ENCODE measurements around the gene BMPR1A. TPM values are rescaled to one million over a fixed set of nuclear protein-coding genes. Genes with fewer than 3 reads are reported as not detected.
"Not testable (repeated sequence)": the region's sequence is repeated elsewhere in the genome, so short reads cannot be mapped to it uniquely, and the experiment has no call there.

Gene BMPR1A
- total and polyA plus RNA-seq, 12 donors: 4.4 to 55.9 (median 27.0) TPM

DNA sequence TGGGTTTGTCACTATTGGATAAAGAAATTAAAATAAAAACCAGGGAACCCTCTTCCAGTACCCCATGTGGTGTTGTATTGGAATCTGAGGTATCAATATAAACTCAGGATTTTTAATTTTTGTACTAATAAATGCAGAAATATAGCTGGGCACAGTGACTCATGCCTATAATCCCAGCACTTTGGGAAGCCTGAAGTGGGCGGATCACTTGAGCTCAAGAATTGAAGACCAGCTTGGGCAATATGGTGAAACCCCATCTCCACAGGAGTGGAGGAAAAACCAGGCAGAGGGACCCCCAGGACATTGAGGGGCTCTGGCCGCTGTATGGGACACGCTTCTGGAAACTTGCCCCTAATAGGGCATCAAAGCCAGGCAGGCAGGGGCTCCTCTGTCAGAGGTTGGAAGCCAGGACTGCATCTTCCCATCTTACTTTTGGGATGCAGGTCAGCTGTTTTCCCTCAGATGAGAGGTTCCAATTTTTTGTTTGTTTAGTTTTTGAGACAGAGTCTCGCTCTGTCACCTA, 222.9 kb downstream of the BMPR1A start:
- no peak for TF ChIP-seq POLR2A (IDR thresholded peaks at IDR 0.05)
- TF ChIP-seq, protein P1, sequence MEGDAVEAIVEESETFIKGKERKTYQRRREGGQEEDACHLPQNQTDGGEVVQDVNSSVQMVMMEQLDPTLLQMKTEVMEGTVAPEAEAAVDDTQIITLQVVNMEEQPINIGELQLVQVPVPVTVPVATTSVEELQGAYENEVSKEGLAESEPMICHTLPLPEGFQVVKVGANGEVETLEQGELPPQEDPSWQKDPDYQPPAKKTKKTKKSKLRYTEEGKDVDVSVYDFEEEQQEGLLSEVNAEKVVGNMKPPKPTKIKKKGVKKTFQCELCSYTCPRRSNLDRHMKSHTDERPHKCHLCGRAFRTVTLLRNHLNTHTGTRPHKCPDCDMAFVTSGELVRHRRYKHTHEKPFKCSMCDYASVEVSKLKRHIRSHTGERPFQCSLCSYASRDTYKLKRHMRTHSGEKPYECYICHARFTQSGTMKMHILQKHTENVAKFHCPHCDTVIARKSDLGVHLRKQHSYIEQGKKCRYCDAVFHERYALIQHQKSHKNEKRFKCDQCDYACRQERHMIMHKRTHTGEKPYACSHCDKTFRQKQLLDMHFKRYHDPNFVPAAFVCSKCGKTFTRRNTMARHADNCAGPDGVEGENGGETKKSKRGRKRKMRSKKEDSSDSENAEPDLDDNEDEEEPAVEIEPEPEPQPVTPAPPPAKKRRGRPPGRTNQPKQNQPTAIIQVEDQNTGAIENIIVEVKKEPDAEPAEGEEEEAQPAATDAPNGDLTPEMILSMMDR (IDR thresholded peaks at IDR 0.05): no peak
- no peaks in the 10 kb centered on the region for H3K27me3 ChIP-seq
- no peak overlapping the region for H3K4me3 ChIP-seq
- H3K36me3 ChIP-seq (replicated peaks in 1 of 2): no peaks in the 10 kb centered on the region
- 68 to 97% (median 76%) methylated on average over 4 of the region's 4 CpGs for WGBS, 4 donors
- H3K27ac ChIP-seq: peak overlapping the region in 2 of 5 donors; percentile 63 to 75
- no peaks in the 10 kb centered on the region for H3K9me3 ChIP-seq (replicated peaks in 1 of 3)
- DNase-seq: peak in 1 of 7 donors; percentile 2
- intact Hi-C loops (cut with DNase I): no loop called here
- H3K4me1 ChIP-seq (replicated peaks in 1 of 2): peaks cover 13 to 14% of the 10 kb centered on the region in 2 donors

DNA sequence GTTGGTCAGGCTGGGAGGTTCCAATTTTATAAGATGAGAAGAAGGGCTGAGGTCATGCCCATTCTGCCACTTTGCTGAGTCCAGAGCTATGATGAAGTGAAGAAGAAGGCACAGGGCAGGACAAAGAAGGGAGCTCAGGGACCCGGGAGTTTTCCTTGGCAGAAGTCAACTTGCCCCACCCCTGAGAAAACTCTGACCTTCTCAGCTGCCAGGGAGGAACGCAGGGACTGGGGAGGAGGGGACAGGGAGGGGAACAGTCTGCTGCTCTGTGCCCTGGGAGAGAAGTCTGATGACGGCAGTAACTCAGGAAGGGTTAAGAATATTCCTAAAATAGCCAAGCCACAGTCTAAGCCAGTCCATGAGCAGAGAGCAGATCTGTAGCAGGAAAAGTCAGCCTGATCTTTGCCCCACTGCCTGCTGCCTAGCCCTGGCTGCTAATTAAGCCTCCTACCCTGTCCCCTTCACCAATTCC, 223.6 kb downstream of the BMPR1A start:
- no peaks in the 10 kb centered on the region for H3K27me3 ChIP-seq
- WGBS, 4 donors: 8 to 17% (median 13%) methylated on average over 3 of the region's 3 CpGs
- intact Hi-C loops (cut with DNase I): no loop called here
- no peak overlapping the region for H3K4me3 ChIP-seq
- peak; percentile 54 to 73 (median 61) for DNase-seq
- peak overlapping the region in 4 of 5 donors; percentile 38 to 75 (median 66) for H3K27ac ChIP-seq
- H3K9me3 ChIP-seq (replicated peaks in 1 of 3): no peaks in the 10 kb centered on the region
- TF ChIP-seq POLR2A (IDR thresholded peaks at IDR 0.05): peak in 1 of 2 donors; percentile 39
- TF ChIP-seq, protein P1 (IDR thresholded peaks at IDR 0.05): no peak
- H3K36me3 ChIP-seq (replicated peaks in 1 of 2): no peaks in the 10 kb centered on the region
- peaks cover 13 to 14% of the 10 kb centered on the region in 2 donors for H3K4me1 ChIP-seq (replicated peaks in 1 of 2)

DNA sequence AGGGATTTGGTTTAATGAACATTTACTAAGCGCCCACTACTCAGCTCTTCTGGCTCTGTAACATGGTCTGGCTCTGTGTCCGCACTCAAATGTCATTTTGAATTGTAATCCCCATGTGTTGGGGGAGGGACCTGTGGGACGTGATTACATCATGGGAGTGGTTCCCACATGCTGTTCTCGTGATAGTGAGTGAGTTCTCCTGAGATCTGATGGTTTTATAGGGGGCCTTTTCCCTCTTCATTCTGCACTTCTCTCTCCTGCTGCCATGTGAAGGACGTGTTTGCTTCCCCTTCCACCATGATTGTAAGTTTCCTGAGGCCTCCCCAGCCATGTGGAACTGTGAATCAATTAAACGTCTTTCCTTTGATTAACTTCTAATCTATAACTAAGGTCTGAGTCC, 224.6 kb downstream of the BMPR1A start:
- H3K27me3 ChIP-seq; intact Hi-C loops (cut with DNase I); DNase-seq; H3K4me3 ChIP-seq; H3K36me3 ChIP-seq (replicated peaks in 1 of 2); H3K9me3 ChIP-seq (replicated peaks in 1 of 3): not testable (repeated sequence)
- H3K27ac ChIP-seq: peak overlapping the region in 1 of 5 donors; percentile 75
- peaks cover 13 to 14% of the 10 kb centered on the region in 2 donors for H3K4me1 ChIP-seq (replicated peaks in 1 of 2)
- 77 to 89% (median 84%) methylated on average over 6 of the region's 6 CpGs for WGBS, 4 donors

DNA sequence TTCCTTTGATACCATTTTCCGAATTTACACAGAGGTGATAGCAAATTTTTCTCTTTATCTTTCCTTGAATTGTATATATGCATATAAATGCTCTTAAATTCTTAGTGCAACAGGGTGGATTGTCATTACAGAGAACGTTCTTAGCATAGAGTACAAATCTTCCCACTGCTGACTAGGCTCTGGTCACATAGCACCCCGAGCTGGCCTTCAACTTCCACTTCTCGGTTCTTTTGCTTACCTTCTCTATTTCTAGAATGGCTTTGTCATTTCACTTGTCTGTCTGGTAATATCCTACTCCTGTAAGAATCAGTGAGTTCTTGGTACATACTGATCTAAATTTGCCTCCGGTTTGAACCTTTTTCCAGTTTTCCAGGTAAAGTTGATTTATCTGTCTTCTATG, 225.3 kb downstream of the BMPR1A start:
- no peaks in the 10 kb centered on the region for H3K36me3 ChIP-seq (replicated peaks in 1 of 2)
- no peak overlapping the region for H3K27ac ChIP-seq
- H3K4me1 ChIP-seq (replicated peaks in 1 of 2): peaks cover 13 to 14% of the 10 kb centered on the region in 2 donors
- DNase-seq: no peak
- no peak overlapping the region for H3K4me3 ChIP-seq
- intact Hi-C loops (cut with DNase I): no loop called here
- TF ChIP-seq POLR2A (IDR thresholded peaks at IDR 0.05): no peak
- TF ChIP-seq, protein P1 (IDR thresholded peaks at IDR 0.05): no peak
- WGBS, 4 donors: 78 to 93% (median 84%) methylated on average over 5 of the region's 5 CpGs
- no peaks in the 10 kb centered on the region for H3K27me3 ChIP-seq
- H3K9me3 ChIP-seq (replicated peaks in 1 of 3): no peaks in the 10 kb centered on the region

Small RNA genes within 50 kb of the gene (small RNA-seq; reads per million reads assigned to genes)
- gene RNU1-19P: 0 to 0.08 reads per million in 2 donors

Other genes starting within 250 kb of the BMPR1A start
- 10 to 100 TPM; 20.5 to 44.5 (median 31.6) TPM for gene WAPL, start 234.8 kb upstream of the BMPR1A start, total RNA-seq
- gene WAPL, start 234.8 kb upstream of the BMPR1A start, polyA plus RNA-seq: 10 to 100 TPM; 11.1 to 32.9 (median 14.6) TPM
- 1 to 10 TPM in 1 of 9 donors, under 1 TPM in 2, not detected in 6; 0.28 to 1.2 (median 0.45) TPM for gene OPN4, start 102.1 kb upstream of the BMPR1A start, total RNA-seq
- gene OPN4, start 102.1 kb upstream of the BMPR1A start, polyA plus RNA-seq: under 1 TPM in 2 of 3 donors, not detected in 1; 0.29 to 0.30 TPM
- under 1 TPM; 0.14 to 0.57 (median 0.29) TPM for gene LDB3, start 88.1 kb upstream of the BMPR1A start, total RNA-seq
- gene LDB3, start 88.1 kb upstream of the BMPR1A start, polyA plus RNA-seq: 1 to 10 TPM in 2 of 3 donors, under 1 TPM in 1; 0.40 to 2.7 (median 1.9) TPM
- gene MMRN2, start 201.0 kb downstream of the BMPR1A start, total RNA-seq: 10 to 100 TPM; 20.9 to 44.2 (median 33.9) TPM
- gene MMRN2, start 201.0 kb downstream of the BMPR1A start, polyA plus RNA-seq: 10 to 100 TPM in 2 of 3 donors, 1 to 10 TPM in 1; 9.5 to 16.5 (median 13.4) TPM
- 1,000 to 10,000 TPM in 1 of 9 donors, 100 to 1,000 TPM in 8; 177 to 1,580 (median 418) TPM for gene SNCG, start 202.0 kb downstream of the BMPR1A start, total RNA-seq
- 1,000 to 10,000 TPM in 1 of 3 donors, 100 to 1,000 TPM in 2; 176 to 1,434 (median 799) TPM for gene SNCG, start 202.0 kb downstream of the BMPR1A start, polyA plus RNA-seq
- 10 to 100 TPM in 8 of 9 donors, 1 to 10 TPM in 1; 3.3 to 38.1 (median 21.0) TPM for gene ADIRF, start 211.9 kb downstream of the BMPR1A start, total RNA-seq
- gene ADIRF, start 211.9 kb downstream of the BMPR1A start, polyA plus RNA-seq: 100 to 1,000 TPM in 1 of 3 donors, 10 to 100 TPM in 1, 1 to 10 TPM in 1; 6.6 to 592 (median 52.2) TPM